Adrenal gland (tissue), 5 donors: ENCODE results near the gene CDC42EP4.
A peak's percentile ranks its signal among the peaks of the same experiment; 100 is the strongest.

Experiments used
- CTCF ChIP-seq, 6 experiments: fragments of 450-650 bp in 4 of 6; fragments of 200-600 bp in 2 of 6; sonication (generic) in 1 of 6; IDR thresholded peaks; 1 replicate in 5 of 6; 2 replicates in 1 of 6; pipeline versions ENCODE4 v1.5.1 to v1.8.0; 2016 to 2021; ENCODE audit warnings: antibody characterized with exemption in 6 of 6, mild to moderate bottlenecking in 2 of 6, moderate library complexity in 1 of 6
- POLR2A ChIP-seq, 2 donors: fragments of 450-650 bp; IDR thresholded peaks; one replicate each; pipeline ENCODE4 v1.6.1; 2017; ENCODE audit warnings: antibody characterized with exemption in 2 of 2, mild to moderate bottlenecking in 2 of 2, moderate library complexity in 1 of 2
- donor health status: DM: no; HTN: no; CAD: no.

- no peak for TF ChIP-seq CTCF (IDR thresholded peaks at IDR 0.05)
- TF ChIP-seq POLR2A (IDR thresholded peaks at IDR 0.05): peak in 1 of 2 donors; percentile 28
Observed at GRCh38 chr17:73288534-73289302, 23.1 kb downstream of the CDC42EP4 start.
